Measurements from ENCODE around the gene FAM117A. TPM values are rescaled to one million over a fixed set of nuclear protein-coding genes. Genes with fewer than 3 reads are reported as not detected.
A peak's percentile ranks its signal among the peaks of the same experiment; 100 is the strongest.

Gene FAM117A
- total RNA-seq, 2 donors from 2014 or later = 15.1 to 15.5 TPM

GRCh38 chr17:49755663-49756283 is 8.2 kb downstream of the FAM117A start:
- TF ChIP-seq, protein P1, sequence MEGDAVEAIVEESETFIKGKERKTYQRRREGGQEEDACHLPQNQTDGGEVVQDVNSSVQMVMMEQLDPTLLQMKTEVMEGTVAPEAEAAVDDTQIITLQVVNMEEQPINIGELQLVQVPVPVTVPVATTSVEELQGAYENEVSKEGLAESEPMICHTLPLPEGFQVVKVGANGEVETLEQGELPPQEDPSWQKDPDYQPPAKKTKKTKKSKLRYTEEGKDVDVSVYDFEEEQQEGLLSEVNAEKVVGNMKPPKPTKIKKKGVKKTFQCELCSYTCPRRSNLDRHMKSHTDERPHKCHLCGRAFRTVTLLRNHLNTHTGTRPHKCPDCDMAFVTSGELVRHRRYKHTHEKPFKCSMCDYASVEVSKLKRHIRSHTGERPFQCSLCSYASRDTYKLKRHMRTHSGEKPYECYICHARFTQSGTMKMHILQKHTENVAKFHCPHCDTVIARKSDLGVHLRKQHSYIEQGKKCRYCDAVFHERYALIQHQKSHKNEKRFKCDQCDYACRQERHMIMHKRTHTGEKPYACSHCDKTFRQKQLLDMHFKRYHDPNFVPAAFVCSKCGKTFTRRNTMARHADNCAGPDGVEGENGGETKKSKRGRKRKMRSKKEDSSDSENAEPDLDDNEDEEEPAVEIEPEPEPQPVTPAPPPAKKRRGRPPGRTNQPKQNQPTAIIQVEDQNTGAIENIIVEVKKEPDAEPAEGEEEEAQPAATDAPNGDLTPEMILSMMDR (IDR thresholded peaks at IDR 0.05) = no peak
- H3K36me3 ChIP-seq = no peaks in the 10 kb centered on the region
- H3K27me3 ChIP-seq = no peaks in the 10 kb centered on the region
- H3K4me1 ChIP-seq = peaks cover 0 to 72% of the 10 kb centered on the region in 2 donors
- H3K4me3 ChIP-seq = no peak overlapping the region
- H3K9me3 ChIP-seq = no peaks in the 10 kb centered on the region
- H3K27ac ChIP-seq = no peak overlapping the region
- no peak for DNase-seq (ENCODE audit: low spot score)

GRCh38 chr17:49753959-49754391 is 10.0 kb downstream of the FAM117A start:
- TF ChIP-seq, protein P1 (IDR thresholded peaks at IDR 0.05) = no peak
- DNase-seq (ENCODE audit: low spot score) = peak; percentile 78
- H3K4me3 ChIP-seq = no peak overlapping the region
- H3K4me1 ChIP-seq = peaks cover 0 to 64% of the 10 kb centered on the region in 2 donors
- H3K9me3 ChIP-seq = no peaks in the 10 kb centered on the region
- peak overlapping the region in 1 of 2 donors; percentile 21 for H3K27ac ChIP-seq
- no peaks in the 10 kb centered on the region for H3K27me3 ChIP-seq
- H3K36me3 ChIP-seq = no peaks in the 10 kb centered on the region

DNA sequence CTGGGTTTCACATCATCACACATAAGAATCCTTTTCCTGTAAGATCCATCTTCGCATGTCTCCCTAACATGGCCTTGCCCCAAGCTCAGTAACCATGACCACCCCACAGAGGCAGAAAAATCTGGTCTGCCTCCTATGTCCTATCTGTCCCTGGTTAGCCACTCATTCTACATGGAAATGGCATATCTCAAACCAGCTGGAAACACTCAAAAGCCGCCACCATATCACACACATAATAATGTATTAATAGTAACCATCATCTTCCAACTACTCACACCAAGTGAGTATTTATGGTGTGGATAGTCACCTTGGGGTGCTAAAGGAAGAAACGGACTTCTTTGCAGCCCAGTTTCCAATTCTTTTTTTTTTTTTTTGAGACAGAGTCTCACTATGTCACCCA is 11.4 kb downstream of the FAM117A start:
- Histone ChIP-seq H3K27me3 (no peaks in the 10 kb centered on the region), H3K27ac (peak overlapping the region in 1 of 2 donors; percentile 30), H3K9me3 (no peaks in the 10 kb centered on the region), H3K4me3 (no peak overlapping the region), H3K36me3 (no peaks in the 10 kb centered on the region), H3K4me1 (peaks cover 0 to 62% of the 10 kb centered on the region in 2 donors)
- no peak for DNase-seq (ENCODE audit: low spot score)
- TF ChIP-seq, protein P1 (IDR thresholded peaks at IDR 0.05) = no peak

- DNase-seq (ENCODE audit: low spot score) = no peak
- H3K36me3 ChIP-seq = no peaks in the 10 kb centered on the region
- TF ChIP-seq, protein P1 (IDR thresholded peaks at IDR 0.05) = no peak
- no peak overlapping the region for H3K4me3 ChIP-seq
- H3K27me3 ChIP-seq = no peaks in the 10 kb centered on the region
- H3K4me1 ChIP-seq = peaks cover 0 to 43% of the 10 kb centered on the region in 2 donors
- H3K27ac ChIP-seq = no peak overlapping the region
- H3K9me3 ChIP-seq = no peaks in the 10 kb centered on the region
Measured at GRCh38 chr17:49749730-49750129, 14.2 kb downstream of the FAM117A start.

DNA sequence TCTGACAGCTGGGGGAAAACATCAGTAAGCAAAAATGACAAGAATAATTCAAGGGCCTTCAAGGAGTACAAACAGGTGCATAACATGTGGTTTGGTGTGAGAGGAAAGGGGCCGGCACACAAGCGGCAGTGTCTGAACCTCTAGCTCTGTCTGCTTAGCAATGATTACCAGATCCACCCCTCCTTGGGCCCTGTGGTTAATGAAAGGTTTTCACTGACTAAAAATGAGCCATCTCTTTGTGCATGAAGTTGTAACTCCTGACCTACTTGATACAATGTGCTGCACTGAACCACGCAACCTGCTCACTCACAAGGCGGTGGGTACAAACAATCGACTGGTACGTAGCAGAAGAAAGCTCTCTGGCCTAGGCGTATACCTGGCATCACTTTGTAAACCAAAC is 15.1 kb downstream of the FAM117A start:
- no peak overlapping the region for H3K27ac ChIP-seq
- no peaks in the 10 kb centered on the region for H3K9me3 ChIP-seq
- peaks cover 0 to 34% of the 10 kb centered on the region in 2 donors for H3K4me1 ChIP-seq
- H3K36me3 ChIP-seq = no peaks in the 10 kb centered on the region
- H3K4me3 ChIP-seq = no peak overlapping the region
- DNase-seq (ENCODE audit: low spot score) = no peak
- no peaks in the 10 kb centered on the region for H3K27me3 ChIP-seq
- TF ChIP-seq, protein P1 (IDR thresholded peaks at IDR 0.05) = no peak

DNA sequence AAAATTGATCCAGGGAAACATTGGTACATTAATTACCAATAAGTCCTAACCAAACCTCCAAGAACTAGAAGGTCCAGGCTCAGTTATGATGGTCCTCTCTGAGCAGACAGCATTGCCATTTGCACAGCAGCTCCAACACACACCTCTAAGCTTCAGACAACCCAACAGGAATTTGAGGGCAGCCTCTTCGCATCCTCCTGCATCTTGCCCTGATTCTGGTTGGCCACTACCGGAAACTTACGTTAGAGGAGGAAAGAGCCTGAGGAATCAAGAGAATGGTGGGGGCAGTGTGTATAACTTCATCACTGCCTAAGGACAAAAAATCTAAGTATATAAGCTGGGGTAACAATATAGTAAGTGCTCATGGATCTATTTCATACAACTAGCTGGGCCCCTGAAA is 15.7 kb downstream of the FAM117A start:
- H3K36me3 ChIP-seq = no peaks in the 10 kb centered on the region
- TF ChIP-seq, protein P1 (IDR thresholded peaks at IDR 0.05) = no peak
- peaks cover 0 to 30% of the 10 kb centered on the region in 2 donors for H3K4me1 ChIP-seq
- H3K9me3 ChIP-seq = no peaks in the 10 kb centered on the region
- no peak overlapping the region for H3K4me3 ChIP-seq
- DNase-seq (ENCODE audit: low spot score) = no peak
- H3K27me3 ChIP-seq = no peaks in the 10 kb centered on the region
- no peak overlapping the region for H3K27ac ChIP-seq
